Measurements from ENCODE around the gene PDXK. TPM values are rescaled to one million over a fixed set of nuclear protein-coding genes. Genes with fewer than 3 reads are reported as not detected.

The PDXK gene
- total RNA-seq, 1 donor from 2014 or later: 87.0 TPM

GRCh38 chr21:43801006-43801783, 82.3 kb downstream of the PDXK start:
- no peak for DNase-seq (ENCODE audit: low read depth)

GRCh38 chr21:43802713-43803313, 83.9 kb downstream of the PDXK start:
- DNase-seq (ENCODE audit: low read depth): no peak

- DNase-seq (ENCODE audit: low read depth): no peak
Observed at GRCh38 chr21:43803558-43804300, 84.8 kb downstream of the PDXK start.

GRCh38 chr21:43805275-43805800, 86.4 kb downstream of the PDXK start:
- DNase-seq (ENCODE audit: low read depth): no peak

GRCh38 chr21:43806017-43806710, 87.2 kb downstream of the PDXK start:
- DNase-seq (ENCODE audit: low read depth): no peak

- DNase-seq (ENCODE audit: low read depth): no peak
Observed at GRCh38 chr21:43808367-43808766, 89.4 kb downstream of the PDXK start.

- DNase-seq (ENCODE audit: low read depth): no peak
Observed at GRCh38 chr21:43808832-43809251, 89.9 kb downstream of the PDXK start.

GRCh38 chr21:43809346-43809799, 90.4 kb downstream of the PDXK start:
- DNase-seq (ENCODE audit: low read depth): no peak

GRCh38 chr21:43809853-43810504, 91.0 kb downstream of the PDXK start:
- no peak for DNase-seq (ENCODE audit: low read depth)

- peak; percentile 74 for DNase-seq (ENCODE audit: low read depth)
Observed at GRCh38 chr21:43810505-43811261, 91.8 kb downstream of the PDXK start.

GRCh38 chr21:43811262-43812105, 92.6 kb downstream of the PDXK start:
- no peak for DNase-seq (ENCODE audit: low read depth)

Other genes starting within 250 kb of the PDXK start
- 2.3 and 3.2 TPM in 2 replicates for gene HSF2BP, start 59.6 kb upstream of the PDXK start, total RNA-seq
- 33.4 and 34.9 TPM in 2 replicates for gene RRP1B, start 59.6 kb upstream of the PDXK start, total RNA-seq
- 6.9 and 12.5 TPM in 2 replicates for gene CSTB, start 57.2 kb downstream of the PDXK start, total RNA-seq
- 21.6 and 22.5 TPM in 2 replicates for gene RRP1, start 70.4 kb downstream of the PDXK start, total RNA-seq
- gene AGPAT3, start 146.1 kb downstream of the PDXK start, total RNA-seq: 25.8 and 31.0 TPM in 2 replicates

Data from myocyte (in vitro differentiated cells).